H9 (cell line): ENCODE results near the gene TTC39A. TPM values are rescaled to one million over a fixed set of nuclear protein-coding genes. Genes with fewer than 3 reads are reported as not detected.

Experiments
- DNase-seq: peaks from one replicate; pipeline ENCODE4 v3.0.0-alpha.2; 2017
- H2AFZ ChIP-seq: one replicate; pipeline ENCODE4 v1.6.1; 2013; ENCODE audit warnings: mild to moderate bottlenecking, low read length, control low read depth, moderate library complexity
- H2AK5ac ChIP-seq: 2 replicates; pipeline ENCODE4 v1.6.1; 2013; ENCODE audit warnings: low read length, control low read depth, mixed read lengths; ENCODE audit not compliant: insufficient read length
- H2BK120ac ChIP-seq: one replicate; pipeline ENCODE4 v1.6.1; 2013; ENCODE audit warnings: low read depth, mild to moderate bottlenecking, low read length, control low read depth, inconsistent platforms; ENCODE audit not compliant: poor library complexity, severe bottlenecking
- H2BK12ac ChIP-seq: 2 replicates; pipeline ENCODE4 v1.6.1; 2013; ENCODE audit warnings: low read length, control low read depth, mixed read lengths, low read depth; ENCODE audit not compliant: insufficient read length
- H2BK15ac ChIP-seq: 2 replicates; pipeline ENCODE4 v1.6.1; 2013; ENCODE audit warnings: low read depth, low read length, control low read depth
- H2BK20ac ChIP-seq: one replicate; pipeline ENCODE4 v1.6.1; 2013; ENCODE audit warnings: low read depth, mild to moderate bottlenecking, low read length, control low read depth, inconsistent platforms; ENCODE audit not compliant: poor library complexity, severe bottlenecking
- H2BK5ac ChIP-seq: 2 replicates; pipeline ENCODE4 v1.6.1; 2013; ENCODE audit warnings: low read length, control low read depth, mixed read lengths; ENCODE audit not compliant: insufficient read length
- H3K14ac ChIP-seq: 2 replicates; pipeline ENCODE4 v1.6.1; 2013; ENCODE audit warnings: low read length, control low read depth; ENCODE audit not compliant: insufficient read depth
- H3K18ac ChIP-seq: 2 replicates; pipeline ENCODE4 v1.6.1; 2013; ENCODE audit warnings: low read depth, mild to moderate bottlenecking, mixed read lengths, low read length, control low read depth; ENCODE audit not compliant: insufficient read length
- H3K23ac ChIP-seq: 2 replicates; pipeline ENCODE4 v1.6.1; 2013; ENCODE audit warnings: low read length, control low read depth, mixed read lengths, low read depth; ENCODE audit not compliant: insufficient read length
- H3K23me2 ChIP-seq: 2 replicates; pipeline ENCODE4 v1.6.1; 2013; ENCODE audit warnings: low read depth, mild to moderate bottlenecking, mixed read lengths, low read length, control low read depth; ENCODE audit not compliant: insufficient read length, poor library complexity, severe bottlenecking
- H3K27ac ChIP-seq: 2 replicates; pipeline ENCODE4 v1.5.1; 2013; ENCODE audit warnings: low read length, control low read depth, mixed read lengths, low read depth; ENCODE audit not compliant: insufficient read length
- H3K27me3 ChIP-seq: 2 replicates; pipeline ENCODE4 v1.6.1; 2013; ENCODE audit warnings: low read length, control low read depth, inconsistent platforms; ENCODE audit not compliant: insufficient read depth
- H3K4ac ChIP-seq: 2 replicates; pipeline ENCODE4 v1.6.1; 2013; ENCODE audit warnings: low read depth, mild to moderate bottlenecking, control low read depth, inconsistent platforms, low read length, moderate library complexity
- H3K4me1 ChIP-seq: 2 replicates; pipeline ENCODE4 v1.6.1; 2013; ENCODE audit warnings: low read length, control low read depth, inconsistent platforms; ENCODE audit not compliant: insufficient read depth
- H3K4me2 ChIP-seq: 2 replicates; pipeline ENCODE4 v1.6.1; 2013; ENCODE audit warnings: low read length, control low read depth, mixed read lengths; ENCODE audit not compliant: insufficient read length, insufficient read depth
- H3K56ac ChIP-seq: 2 replicates; pipeline ENCODE4 v1.6.1; 2013; ENCODE audit warnings: low read depth, mild to moderate bottlenecking, mixed read lengths, low read length, control low read depth; ENCODE audit not compliant: insufficient read length
- H3K79me1 ChIP-seq: 2 replicates; pipeline ENCODE4 v1.6.1; 2013; ENCODE audit warnings: low read depth, mild to moderate bottlenecking, moderate library complexity, low read length, control low read depth, inconsistent platforms; ENCODE audit not compliant: insufficient read depth, poor library complexity, severe bottlenecking
- H3K79me2 ChIP-seq: 2 replicates; pipeline ENCODE4 v1.6.1; 2013; ENCODE audit warnings: low read length, control low read depth, inconsistent platforms; ENCODE audit not compliant: insufficient read depth
- H3K9ac ChIP-seq: 2 replicates; pipeline ENCODE4 v1.6.1; 2013; ENCODE audit warnings: low read length, control low read depth, mixed read lengths; ENCODE audit not compliant: insufficient read length; ENCODE audit errors: extremely low read depth
- H3K9me3 ChIP-seq: one replicate; pipeline ENCODE4 v1.6.1; 2013; ENCODE audit warnings: low read depth, low read length, inconsistent platforms; ENCODE audit not compliant: control insufficient read depth
- H3T11ph ChIP-seq: one replicate; pipeline ENCODE4 v1.6.1; 2013; ENCODE audit warnings: mild to moderate bottlenecking, low read length, control low read depth, inconsistent platforms
- H4K20me1 ChIP-seq: one replicate; pipeline ENCODE4 v1.6.1; 2013; ENCODE audit not compliant: control insufficient read depth, insufficient read length, insufficient read depth
- H4K5ac ChIP-seq: 2 replicates; pipeline ENCODE4 v1.6.1; 2013; ENCODE audit warnings: low read depth, mild to moderate bottlenecking, mixed read lengths, low read length, control low read depth; ENCODE audit not compliant: insufficient read length
- H4K8ac ChIP-seq: replicated peaks from 2 replicates; pipeline ENCODE4 v1.6.1; 2013; ENCODE audit warnings: low read length, control low read depth, mixed read lengths, low read depth; ENCODE audit not compliant: insufficient read length
- H4K91ac ChIP-seq: 2 replicates; pipeline ENCODE4 v1.6.1; 2013; ENCODE audit warnings: low read depth, mild to moderate bottlenecking, moderate library complexity, mixed read lengths, low read length, control low read depth; ENCODE audit not compliant: insufficient read length
- H3K27ac Mint-ChIP-seq, 3 experiments: 2 replicates in 2 of 3; 3 replicates in 1 of 3; pipeline ENCODE4 v1.8.0; 2020 to 2021; ENCODE audit warnings: mixed read lengths in 3 of 3, mild to moderate bottlenecking in 1 of 3, moderate library complexity in 1 of 3
- H3K27me3 Mint-ChIP-seq: 2 replicates; pipeline ENCODE4 v1.8.0; 2021; ENCODE audit warnings: low read depth, mild to moderate bottlenecking, moderate library complexity, mixed read lengths
- H3K36me3 Mint-ChIP-seq, 3 experiments: 2 replicates in 2 of 3; 3 replicates in 1 of 3; pipeline ENCODE4 v1.8.0; 2020 to 2021; ENCODE audit warnings: low read depth in 3 of 3, mixed read lengths in 3 of 3; ENCODE audit not compliant: insufficient read depth in 1 of 3
- H3K4me1 Mint-ChIP-seq, 2 experiments: 2 replicates each; pipeline ENCODE4 v1.8.0; 2020; ENCODE audit warnings: mixed read lengths in 2 of 2
- H3K4me3 Mint-ChIP-seq, 2 experiments: 2 replicates in 1 of 2; 3 replicates in 1 of 2; pipeline ENCODE4 v1.8.0; 2020 to 2021; ENCODE audit warnings: mild to moderate bottlenecking in 2 of 2, mixed read lengths in 2 of 2, moderate library complexity in 1 of 2
- H3K9me3 Mint-ChIP-seq, 2 experiments: 2 replicates in 1 of 2; 3 replicates in 1 of 2; pipeline ENCODE4 v1.8.0; 2020; ENCODE audit warnings: mild to moderate bottlenecking in 2 of 2, mixed read lengths in 2 of 2, moderate library complexity in 1 of 2
- WGBS: extraction: QIAGEN DNeasy Blood & Tissue Kit; methylation state at CpG from one replicate; pipeline ENCODE4 v1.1.7; 2013; ENCODE audit warnings: missing lambda C conversion rate, low lambda C conversion rate, mixed read lengths; ENCODE audit not compliant: insufficient read length; ENCODE audit errors: extremely low coverage; 5-methylcytosine and 5-hydroxymethylcytosine counted together
- total RNA-seq: library from RNA; stranded (reverse); gene quantifications from 2 replicates; pipeline ENCODE4 v1.2.1, GENCODE V29; 2021
- TF ChIP-seq, protein P1 (sequence below): fragments of 200-600 bp; sonication (generic); conservative IDR thresholded peaks from 3 replicates; pipeline ENCODE4 v1.8.0; 2021; ENCODE audit warnings: antibody characterized with exemption, mild to moderate bottlenecking

Gene TTC39A
- total RNA-seq, 1 experiment from 2014 or later = 7.7 TPM

DNA sequence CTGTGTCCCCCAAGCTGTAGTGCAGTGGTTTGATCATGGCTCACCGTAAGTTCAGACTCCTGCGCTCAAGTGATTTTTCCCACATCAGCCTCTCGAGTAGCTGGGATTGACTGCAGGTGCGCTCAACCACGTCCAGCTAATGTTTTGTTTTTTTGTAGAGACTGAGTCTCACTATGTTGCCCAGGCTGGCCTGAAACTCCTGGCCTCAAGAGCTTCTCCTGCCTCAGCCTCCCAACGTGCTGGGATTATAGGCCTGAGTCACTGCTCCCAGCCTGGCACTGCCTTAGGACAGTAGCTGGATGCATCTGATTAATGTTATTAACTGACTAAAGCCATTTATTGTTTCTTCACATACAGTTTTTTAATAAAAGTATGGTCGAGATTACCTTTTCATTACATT lies 54.1 kb downstream of the TTC39A start:
- H3K9ac ChIP-seq = no peak overlapping the region
- H2BK12ac ChIP-seq = no peak overlapping the region
- H2BK20ac ChIP-seq = no peak overlapping the region
- H3K4me2 ChIP-seq = no peak overlapping the region
- no peaks in the 10 kb centered on the region for H3K23me2 ChIP-seq
- no peak overlapping the region for H3K14ac ChIP-seq
- no peak overlapping the region for H2AK5ac ChIP-seq
- Mint-ChIP-seq H3K4me3 (no peak overlapping the region), H3K36me3 (peaks cover 2 to 11% (median 8%) of the 10 kb centered on the region in 3 experiments; a peak in 6 of 7 replicates), H3K4me1 (no peaks in the 10 kb centered on the region), H3K9me3 (no peaks in the 10 kb centered on the region), H3K27me3 (no peaks in the 10 kb centered on the region), H3K27ac (peak overlapping the region in 2 of 3 experiments; percentile 2 to 61; a peak in 2 of 7 replicates)
- no peak overlapping the region for H4K5ac ChIP-seq
- H3K23ac ChIP-seq = no peak overlapping the region
- H3K18ac ChIP-seq = no peak overlapping the region
- H4K8ac ChIP-seq = no peak overlapping the region
- no peak overlapping the region for H2AFZ ChIP-seq
- H3K79me1 ChIP-seq = no peaks in the 10 kb centered on the region
- no peaks in the 10 kb centered on the region for H3K9me3 ChIP-seq
- H3K56ac ChIP-seq = no peak overlapping the region
- H3K79me2 ChIP-seq = no peaks in the 10 kb centered on the region
- H3T11ph ChIP-seq = no peak overlapping the region
- no peak for DNase-seq
- no peak overlapping the region for H2BK15ac ChIP-seq
- WGBS = no CpG with 5 or more reads among the region's 7 CpGs
- no peak overlapping the region for H2BK120ac ChIP-seq
- H3K4ac ChIP-seq = no peak overlapping the region
- no peak overlapping the region for H4K91ac ChIP-seq
- no peaks in the 10 kb centered on the region for H3K27me3 ChIP-seq
- H2BK5ac ChIP-seq = no peak overlapping the region
- TF ChIP-seq, protein P1, sequence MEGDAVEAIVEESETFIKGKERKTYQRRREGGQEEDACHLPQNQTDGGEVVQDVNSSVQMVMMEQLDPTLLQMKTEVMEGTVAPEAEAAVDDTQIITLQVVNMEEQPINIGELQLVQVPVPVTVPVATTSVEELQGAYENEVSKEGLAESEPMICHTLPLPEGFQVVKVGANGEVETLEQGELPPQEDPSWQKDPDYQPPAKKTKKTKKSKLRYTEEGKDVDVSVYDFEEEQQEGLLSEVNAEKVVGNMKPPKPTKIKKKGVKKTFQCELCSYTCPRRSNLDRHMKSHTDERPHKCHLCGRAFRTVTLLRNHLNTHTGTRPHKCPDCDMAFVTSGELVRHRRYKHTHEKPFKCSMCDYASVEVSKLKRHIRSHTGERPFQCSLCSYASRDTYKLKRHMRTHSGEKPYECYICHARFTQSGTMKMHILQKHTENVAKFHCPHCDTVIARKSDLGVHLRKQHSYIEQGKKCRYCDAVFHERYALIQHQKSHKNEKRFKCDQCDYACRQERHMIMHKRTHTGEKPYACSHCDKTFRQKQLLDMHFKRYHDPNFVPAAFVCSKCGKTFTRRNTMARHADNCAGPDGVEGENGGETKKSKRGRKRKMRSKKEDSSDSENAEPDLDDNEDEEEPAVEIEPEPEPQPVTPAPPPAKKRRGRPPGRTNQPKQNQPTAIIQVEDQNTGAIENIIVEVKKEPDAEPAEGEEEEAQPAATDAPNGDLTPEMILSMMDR = no peak
- H3K4me1 ChIP-seq = no peaks in the 10 kb centered on the region
- H3K27ac ChIP-seq = no peak overlapping the region
- no peaks in the 10 kb centered on the region for H4K20me1 ChIP-seq
